K562 (cell line): Measurements from ENCODE around the gene PPM1H. TPM values are rescaled to one million over a fixed set of nuclear protein-coding genes. Genes with fewer than 3 reads are reported as not detected.

ENCODE experiments used
- ARID1B ChIP-seq: fragments of 450-650 bp; IDR thresholded peaks from 2 replicates; pipeline ENCODE4 v1.6.1; 2016; ENCODE audit warnings: antibody characterized with exemption, mild to moderate bottlenecking, inconsistent platforms
- CBFA2T2 ChIP-seq: fragments of 450-650 bp; conservative IDR thresholded peaks from 2 replicates; pipeline ENCODE4 v1.6.1; 2017; ENCODE audit warnings: mild to moderate bottlenecking
- CEBPB ChIP-seq: fragments of 450-650 bp; IDR thresholded peaks from 2 replicates; pipeline ENCODE4 v1.6.1; 2016; ENCODE audit warnings: missing genetic modification characterization, missing compliant biosample characterization
- CREBBP ChIP-seq: IDR thresholded peaks from one replicate; pipeline ENCODE4 v1.6.1; 2012; ENCODE audit warnings: low read depth, mild to moderate bottlenecking, control low read depth, inconsistent platforms, low read length
- DIDO1 ChIP-seq: fragments of 450-650 bp; IDR thresholded peaks from 2 replicates; pipeline ENCODE4 v1.6.1; 2016; ENCODE audit warnings: low read depth, missing biosample characterization, missing genetic modification characterization
- EHMT2 ChIP-seq: fragments of 450-650 bp; IDR thresholded peaks from 2 replicates; pipeline ENCODE4 v1.6.1; 2018; ENCODE audit warnings: antibody characterized with exemption
- ELF2 ChIP-seq: fragments of 250-450 bp; sonication (Bioruptor Pico); IDR thresholded peaks from 2 replicates; pipeline ENCODE4 v1.5.0; 2021; ENCODE audit warnings: mild to moderate bottlenecking
- ETV5 ChIP-seq: sonication (generic); formaldehyde crosslinking; IDR thresholded peaks from 2 replicates; pipeline ENCODE4 v1.4.0; 2020; ENCODE audit warnings: low read depth, mild to moderate bottlenecking, missing genetic modification reagents
- EWSR1 ChIP-seq: fragments of 450-650 bp; IDR thresholded peaks from 2 replicates; pipeline ENCODE4 v1.6.1; 2018; ENCODE audit warnings: borderline replicate concordance, mild to moderate bottlenecking, low read depth, moderate library complexity; ENCODE audit not compliant: partially characterized antibody
- FOSL1 ChIP-seq: fragments of 200-800 bp; sonication (Bioruptor generic); conservative IDR thresholded peaks from 2 replicates; pipeline ENCODE4 v1.6.1; 2016; ENCODE audit warnings: missing genetic modification characterization, missing compliant biosample characterization
- FOXP1 ChIP-seq: sonication (generic); formaldehyde crosslinking; IDR thresholded peaks from 2 replicates; pipeline ENCODE4 v1.8.0; 2022; ENCODE audit warnings: mild to moderate bottlenecking, missing genetic modification reagents
- GATAD2B ChIP-seq: fragments of 450-650 bp; IDR thresholded peaks from 2 replicates; pipeline ENCODE4 v1.6.1; 2017; ENCODE audit warnings: mild to moderate bottlenecking, borderline replicate concordance
- GTF2E2 ChIP-seq: fragments of 200-800 bp; sonication (Bioruptor generic); IDR thresholded peaks from 2 replicates; pipeline ENCODE4 v1.6.1; 2016; ENCODE audit warnings: missing genetic modification characterization, missing compliant biosample characterization
- MAFK ChIP-seq: IDR thresholded peaks from 2 replicates; pipeline ENCODE4 v1.6.1; 2011; ENCODE audit warnings: low read length, improper control_type of control experiment
- MYC ChIP-seq, 2 experiments: fragments of 250-450 bp in 1 of 2; sonication (Bioruptor Pico) in 1 of 2; IDR thresholded peaks; 2 replicates each; pipeline versions ENCODE4 v1.5.1 to v1.6.1; 2012 to 2021; ENCODE audit warnings: low read depth in 2 of 2, borderline replicate concordance in 1 of 2, improper control_type of control experiment in 1 of 2, low read length in 1 of 2, mild to moderate bottlenecking in 1 of 2, moderate library complexity in 1 of 2
- NFRKB ChIP-seq: fragments of 450-650 bp; IDR thresholded peaks from 2 replicates; pipeline ENCODE4 v1.6.1; 2016; ENCODE audit warnings: low read depth
- NFYB ChIP-seq: IDR thresholded peaks from 2 replicates; pipeline ENCODE4 v1.6.1; 2011; ENCODE audit warnings: mild to moderate bottlenecking, moderate library complexity; ENCODE audit not compliant: insufficient read length; ENCODE audit errors: extremely low read depth
- POLR3A ChIP-seq: IDR thresholded peaks from 2 replicates; pipeline ENCODE4 v1.6.1; 2011; ENCODE audit warnings: borderline replicate concordance, mild to moderate bottlenecking, moderate library complexity; ENCODE audit not compliant: insufficient read length, insufficient read depth; ENCODE audit errors: extremely low read depth
- POLR3G ChIP-seq: IDR thresholded peaks from 2 replicates; pipeline ENCODE4 v1.6.1; 2011; ENCODE audit not compliant: insufficient read length, insufficient replicate concordance; ENCODE audit errors: extremely low read depth
- POU5F1 ChIP-seq: fragments of 150-350 bp; IDR thresholded peaks from 2 replicates; pipeline ENCODE4 v1.6.1; 2014; ENCODE audit warnings: borderline replicate concordance, low read length, low read depth, mild to moderate bottlenecking; ENCODE audit not compliant: partially characterized antibody
- RHOXF2B ChIP-seq: fragments of 250-450 bp; sonication (Bioruptor Pico); conservative IDR thresholded peaks from 2 replicates; pipeline ENCODE4 v1.5.1; 2021
- SMC3 ChIP-seq: conservative IDR thresholded peaks from 2 replicates; pipeline ENCODE4 v1.6.1; 2011; ENCODE audit warnings: low read depth, low read length, improper control_type of control experiment; ENCODE audit not compliant: insufficient read depth
- THRB ChIP-seq: fragments of 450-650 bp; formaldehyde crosslinking; conservative IDR thresholded peaks from 2 replicates; pipeline ENCODE4 v1.4.0; 2022; ENCODE audit warnings: mild to moderate bottlenecking, missing genetic modification characterization
- YBX1 ChIP-seq: fragments of 450-650 bp; IDR thresholded peaks from 2 replicates; pipeline ENCODE4 v1.7.1; 2016; ENCODE audit warnings: mild to moderate bottlenecking
- ZHX1 ChIP-seq: fragments of 150-350 bp; conservative IDR thresholded peaks from 2 replicates; pipeline ENCODE4 v1.6.1; 2014; ENCODE audit warnings: low read length
- ZNF184 ChIP-seq: sonication (generic); formaldehyde crosslinking; IDR thresholded peaks from 2 replicates; pipeline ENCODE4 v1.5.0; 2020; ENCODE audit warnings: missing genetic modification reagents
- ZNF316 ChIP-seq: fragments of 450-650 bp; IDR thresholded peaks from 2 replicates; pipeline ENCODE4 v1.6.1; 2016
- ZNF347 ChIP-seq: fragments of 450-650 bp; formaldehyde crosslinking; IDR thresholded peaks from 2 replicates; pipeline ENCODE4 v1.4.0; 2020; ENCODE audit warnings: low read depth, mild to moderate bottlenecking, moderate library complexity
- polyA plus RNA-seq, 8 experiments: library from polyadenylated mRNA; depleted of rRNA in 4 of 8; stranded (reverse) in 5 of 8; unstranded in 3 of 8; fragments of >200 nt; fragmentation: Nextera tagmentation in 2 of 8; fragmentation: Illumina TruSeq in 1 of 8; extraction: Ambion mirVana in 2 of 8; extraction: Trizol in 1 of 8; gene quantifications; 2 replicates each; pipeline versions ENCODE4 v1.2.1 to v1.2.3, GENCODE V29; 2011 to 2014; ENCODE audit warnings: inconsistent platforms in 1 of 8, missing spikeins in 1 of 8
- total RNA-seq, 7 experiments: library from RNA; depleted of rRNA in 6 of 7; stranded (reverse); fragments of >200 nt in 6 of 7; fragmentation: Illumina TruSeq in 2 of 7; extraction: Trizol in 2 of 7; gene quantifications; 2 replicates each; pipeline versions ENCODE4 v1.2.1 to v1.2.3, GENCODE V29; 2011 to 2021; ENCODE audit warnings: low replicate concordance in 1 of 7

PPM1H gene
- total and polyA plus RNA-seq, 9 of the 15 experiments (the other 6 are each of a cell fraction or from before 2014, with no cell fraction given), result 5.3 to 29.3 (median 11.3) TPM

GRCh38 chr12:62957233-62957953 is 22.4 kb upstream of the PPM1H start (continued):
- TF ChIP-seq ZNF347 (no peak), NFYB (no peak), CEBPB (tag) (peak; percentile 72), EWSR1 (no peak), MAFK (peak; percentile 60), THRB (CRISPR knock-in tag) (no peak), FOSL1 (tag) (0 out of 2 replicates have a peak, but pooled peaks have one; percentile 17), ELF2 (no peak), GATAD2B (no peak), ARID1B (peak; percentile 56), YBX1 (no peak), POU5F1 (no peak), DIDO1 (tag) (no peak), ZNF316 (peak; percentile 73), GTF2E2 (tag) (no peak), POLR3A (no peak), NFRKB (no peak), ZNF184 (CRISPR knock-in tag) (no peak), FOXP1 (CRISPR knock-in tag) (no peak), ETV5 (CRISPR knock-in tag) (no peak), SMC3 (no peak), CREBBP (no peak), ZHX1 (no peak), CBFA2T2 (no peak), EHMT2 (no peak), MYC (IDR thresholded peaks at IDR 0.05; ENCODE audit: low read depth, low read length) (no peak), MYC (CRISPR knock-in tag; IDR thresholded peaks at IDR 0.05; ENCODE audit: borderline replicate concordance, low read depth) (no peak), POLR3G (no peak), RHOXF2B (CRISPR knock-in tag) (no peak)
